Inflammatory macrophage treated with lipopolysaccharide for 1 hour (primary cell): ENCODE results near the gene MLH3.
A peak's percentile ranks its signal among the peaks of the same experiment; 100 is the strongest.

ENCODE experiments used
- DNase-seq, 2 donors: peaks; one replicate each; pipeline ENCODE4 v3.0.0-alpha.2; 2020 to 2022

MLH3 gene

DNA sequence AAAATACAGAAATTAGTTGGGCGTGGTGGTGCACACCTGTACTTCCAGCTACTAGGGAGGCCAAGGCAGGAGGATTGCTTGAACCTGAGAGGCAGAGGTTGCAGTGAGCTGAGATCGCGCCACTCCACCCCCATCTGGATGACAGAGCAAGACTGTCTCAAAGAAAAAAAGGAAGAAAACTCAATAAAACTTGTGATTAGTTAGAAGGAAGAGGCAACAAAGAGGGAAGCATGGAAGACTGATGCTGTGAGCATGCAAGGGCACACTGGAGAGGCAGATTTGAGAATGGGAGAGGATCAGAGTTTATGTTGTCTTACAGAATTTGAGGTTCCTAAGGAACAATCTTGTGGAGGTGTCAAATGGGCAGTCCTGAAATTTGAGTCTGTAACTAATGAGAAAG, 15.4 kb upstream of the MLH3 start:
- peak; percentile 42 to 55 for DNase-seq

DNA sequence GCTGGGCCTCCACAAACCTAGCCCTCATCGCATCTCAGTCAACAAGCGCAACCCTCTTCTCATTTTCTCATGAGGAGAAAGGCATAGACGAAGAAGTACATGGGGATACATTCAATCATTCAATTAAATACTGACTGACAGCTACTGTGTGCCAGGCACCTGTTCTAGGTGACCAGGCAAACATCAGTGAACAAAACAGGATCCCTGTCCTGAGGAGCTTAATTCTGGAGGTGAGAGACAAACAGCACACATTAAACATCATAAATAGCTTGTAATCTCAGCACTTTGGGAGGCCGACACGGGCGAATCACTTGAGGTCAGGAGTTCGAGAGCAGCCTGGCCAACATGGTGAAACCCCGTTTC, 12.9 kb upstream of the MLH3 start:
- DNase-seq = no peak

DNA sequence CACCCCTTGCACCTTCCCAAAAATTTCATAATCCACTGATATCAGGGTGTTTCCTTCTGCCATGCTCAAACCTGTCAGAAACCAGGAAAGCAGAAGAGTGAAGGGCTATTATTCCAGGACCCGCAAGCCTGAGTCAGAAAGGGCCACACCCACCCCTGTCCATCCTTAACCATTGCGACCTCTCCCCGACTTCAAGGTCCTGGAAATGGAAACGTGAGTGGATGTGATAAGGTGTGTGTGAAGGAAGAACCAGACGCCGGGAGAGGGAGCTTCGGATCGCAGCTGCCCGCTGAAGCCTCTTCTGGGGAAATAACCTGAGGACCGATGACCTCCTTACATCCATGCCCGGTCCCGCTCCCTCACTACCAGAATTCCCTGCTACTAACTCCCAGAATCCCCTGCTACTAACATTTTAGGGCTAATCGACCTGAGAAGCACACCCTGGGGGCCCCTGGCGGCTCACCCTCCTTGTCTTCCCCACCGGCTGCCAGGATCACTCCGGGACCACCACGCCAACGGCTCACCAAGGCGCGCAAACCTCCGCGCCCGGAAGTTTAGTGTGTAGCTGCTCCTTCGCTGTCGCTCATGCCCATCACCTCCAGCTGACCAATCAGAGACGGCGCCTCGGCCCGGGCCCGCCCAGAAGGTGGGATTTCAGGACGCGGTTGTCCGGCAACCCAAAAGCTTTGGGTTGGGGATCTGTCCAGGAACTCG, 12.4 kb upstream of the MLH3 start, which contains the start of gene ACYP1:
Gene ACYP1 (minus strand): TSS at position 534 of the 714 bp plus-strand sequence. CDS start 471 bp downstream, at position 63.
- peak; percentile 84 to 97 for DNase-seq

DNA sequence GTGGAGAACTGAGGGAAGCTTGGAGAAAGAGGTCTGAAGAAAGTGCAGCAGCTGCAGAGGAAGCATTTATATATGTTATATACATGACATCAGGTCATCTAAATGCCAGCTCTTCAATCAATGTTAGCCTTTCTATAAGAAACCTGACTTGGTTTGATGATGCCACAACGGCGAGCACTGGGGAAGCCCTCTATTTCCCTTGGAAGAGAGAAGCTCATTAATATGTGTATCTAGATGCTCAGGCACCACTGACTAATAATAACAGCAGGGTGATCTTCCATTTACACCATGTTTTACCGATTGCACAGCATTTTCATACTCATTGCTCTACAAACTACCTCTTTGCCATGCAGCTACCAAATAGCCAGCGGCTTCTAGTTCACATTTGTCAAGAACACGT, 11.7 kb upstream of the MLH3 start:
- DNase-seq = peak in 1 of 2 donors; percentile 6

DNA sequence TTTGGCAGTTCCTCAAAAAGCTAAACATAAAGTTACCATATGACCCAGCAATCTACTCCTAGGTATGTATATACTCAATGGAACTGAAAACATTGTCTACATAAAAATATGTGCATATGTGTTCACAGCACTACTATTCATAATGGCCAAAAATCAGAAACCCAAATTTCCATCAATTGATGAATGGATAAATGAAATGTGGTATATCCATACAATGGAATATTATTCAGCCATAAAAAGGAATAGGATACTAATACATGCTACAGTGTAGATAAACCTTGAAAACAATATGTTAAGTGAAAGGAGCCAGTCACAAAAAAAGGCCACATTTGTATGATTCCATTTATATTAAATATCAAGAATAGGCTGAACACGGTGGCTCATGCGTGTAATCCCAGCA, 9.2 kb upstream of the MLH3 start:
- DNase-seq = no peak

DNA sequence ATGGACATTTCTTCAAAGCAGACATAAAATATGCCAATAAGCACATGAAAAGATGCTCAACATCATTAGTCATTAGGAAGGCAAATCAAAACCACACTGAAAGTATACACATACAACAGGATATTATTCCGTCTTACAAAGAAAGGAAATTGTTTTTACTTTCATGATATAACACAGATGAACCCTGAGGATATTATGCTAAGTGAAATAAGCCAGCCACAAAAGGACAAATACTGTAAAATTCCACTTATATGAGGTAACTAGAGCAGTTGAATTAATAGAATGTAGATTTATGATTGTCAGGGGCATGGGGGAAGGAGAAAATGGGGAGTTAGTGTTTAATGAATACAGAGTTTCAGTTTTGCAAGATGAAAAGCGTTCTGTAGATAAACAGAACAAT, 8.4 kb upstream of the MLH3 start:
- DNase-seq = no peak

DNA sequence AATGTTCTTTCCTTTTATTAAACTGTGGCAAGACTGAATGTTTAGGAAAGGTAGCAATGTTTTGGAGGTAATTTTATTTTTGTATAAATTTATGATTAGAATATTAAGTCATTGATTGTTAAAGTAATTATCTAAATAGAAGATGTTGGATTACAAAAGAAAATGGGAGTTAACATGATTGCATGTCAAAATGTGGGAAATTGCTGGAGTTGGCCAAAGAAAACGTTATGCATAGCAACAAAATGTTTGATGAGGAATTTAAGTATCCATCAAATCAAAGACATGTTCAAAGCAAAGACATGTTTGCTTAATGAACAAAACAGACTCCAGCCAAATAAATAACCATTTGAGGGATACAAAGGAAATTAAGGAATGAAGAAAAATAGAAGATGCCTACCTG, 3.2 kb upstream of the MLH3 start:
- no peak for DNase-seq

DNA sequence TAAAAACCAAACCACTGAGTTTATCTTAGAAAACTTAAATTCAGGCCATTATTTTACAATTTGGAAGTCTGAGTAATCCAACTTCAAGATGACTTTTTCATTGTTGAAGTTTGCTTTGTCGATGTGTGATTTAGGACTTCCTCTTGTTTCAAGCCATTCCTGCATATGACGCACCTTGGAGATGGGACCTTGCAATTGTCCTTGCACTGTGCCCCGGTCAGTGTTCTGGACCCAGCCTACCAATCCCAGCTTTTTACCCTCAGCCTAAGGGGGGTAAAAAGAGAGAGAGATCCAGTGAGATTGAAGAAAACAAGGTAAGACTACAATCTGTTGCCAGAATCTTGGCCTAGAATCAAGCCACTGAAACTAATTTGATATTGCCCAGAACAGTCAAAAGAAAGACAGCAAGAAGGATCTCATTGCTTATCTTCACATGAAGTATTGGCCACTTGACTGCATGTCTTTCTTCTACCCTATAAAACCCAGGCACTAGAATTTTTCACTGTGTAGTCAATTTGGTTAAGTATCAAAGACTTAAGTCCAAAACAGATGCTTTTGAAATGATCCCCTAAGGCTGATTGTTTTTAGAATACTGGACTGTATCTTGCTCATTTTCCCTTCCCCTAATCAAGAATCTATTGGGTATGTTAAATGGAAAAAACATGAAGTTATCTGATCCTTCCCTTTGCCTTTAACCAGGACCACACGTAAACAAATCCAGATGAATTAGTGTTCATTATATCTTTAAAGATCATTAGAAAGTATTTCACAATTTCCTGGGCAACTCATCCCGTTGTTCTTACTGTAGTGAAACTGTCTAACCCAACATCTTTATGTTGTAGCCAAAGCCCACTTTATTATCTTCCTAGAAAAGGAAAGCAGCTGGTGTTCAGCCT, 2.4 kb upstream of the MLH3 start:
- DNase-seq = no peak

DNA sequence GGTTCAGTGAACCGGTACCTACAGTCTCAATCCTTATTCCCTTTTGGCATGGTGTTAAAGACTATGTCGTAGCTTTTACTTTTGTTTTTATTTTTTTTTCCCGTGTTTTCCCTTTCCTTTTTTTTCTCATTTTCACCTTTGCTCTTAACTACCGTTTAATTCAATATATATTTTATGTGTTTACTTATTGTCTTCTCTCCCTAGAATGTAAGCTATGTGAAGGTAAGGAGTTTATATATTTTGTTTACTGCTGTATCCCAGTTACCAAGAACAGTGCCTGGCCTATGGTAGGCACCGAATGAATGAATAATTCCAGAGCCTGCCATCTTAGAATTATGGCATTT, 261 bp upstream of the MLH3 start:
- DNase-seq = no peak

DNA sequence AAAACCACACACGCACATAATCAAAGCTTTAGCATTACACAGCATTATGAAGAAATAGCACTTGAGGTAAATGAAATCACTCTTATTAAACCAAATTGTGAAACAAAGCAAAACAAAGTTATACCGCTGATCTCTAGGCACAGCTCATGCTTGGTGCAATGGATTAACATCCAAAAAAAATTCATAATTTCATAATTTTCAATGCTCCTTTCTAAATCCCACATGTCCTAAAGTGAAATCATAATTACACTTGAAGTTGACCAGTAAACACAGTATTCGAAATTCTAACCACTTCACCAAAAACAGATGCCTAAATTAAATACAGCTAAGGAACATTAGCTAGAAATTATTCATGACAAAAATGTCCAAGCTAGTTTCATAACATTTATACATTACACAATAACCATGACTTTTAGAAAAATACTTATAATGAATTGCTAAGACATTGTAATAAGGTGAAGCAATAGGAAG, 1.5 kb downstream of the MLH3 start:
- peak; percentile 80 to 81 for DNase-seq

DNA sequence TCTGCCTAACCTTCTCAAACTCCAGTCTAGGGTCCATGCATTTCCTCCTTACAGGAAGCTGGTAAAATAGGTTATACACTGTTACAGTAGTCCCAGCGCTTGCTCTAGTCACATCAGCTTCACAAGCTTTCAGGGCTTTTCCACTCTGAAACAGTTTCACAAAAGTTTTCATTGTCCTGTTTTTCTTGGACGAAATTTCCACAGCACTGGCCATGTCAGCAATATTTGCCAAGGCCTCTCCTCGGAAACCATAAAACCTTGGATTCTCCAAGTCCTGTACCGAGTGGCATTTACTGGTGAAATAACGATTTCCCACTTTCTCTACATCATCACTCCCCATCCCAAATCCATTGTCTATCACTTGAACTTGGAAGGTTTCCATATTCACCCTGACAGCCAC, 2.1 kb downstream of the MLH3 start:
- DNase-seq = no peak

DNA sequence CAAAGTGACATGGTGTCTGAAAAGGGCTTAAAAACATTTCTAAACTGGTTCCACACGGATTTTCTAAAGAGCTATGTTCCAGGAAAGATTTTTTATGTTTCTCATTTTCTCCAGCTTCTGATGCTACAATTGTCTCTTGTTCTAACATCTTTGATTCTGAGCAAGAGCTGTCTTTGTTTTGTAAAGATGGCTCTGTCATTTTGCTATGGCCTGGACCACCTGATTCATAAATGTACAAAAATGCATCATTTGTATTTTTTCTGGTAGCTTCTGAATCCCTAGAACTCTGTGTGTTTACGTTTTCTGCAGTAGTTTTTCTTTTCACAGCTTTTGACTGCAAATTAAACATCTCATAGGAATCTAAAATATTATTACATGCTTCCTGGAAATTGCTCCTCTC, 3.2 kb downstream of the MLH3 start:
- no peak for DNase-seq

DNA sequence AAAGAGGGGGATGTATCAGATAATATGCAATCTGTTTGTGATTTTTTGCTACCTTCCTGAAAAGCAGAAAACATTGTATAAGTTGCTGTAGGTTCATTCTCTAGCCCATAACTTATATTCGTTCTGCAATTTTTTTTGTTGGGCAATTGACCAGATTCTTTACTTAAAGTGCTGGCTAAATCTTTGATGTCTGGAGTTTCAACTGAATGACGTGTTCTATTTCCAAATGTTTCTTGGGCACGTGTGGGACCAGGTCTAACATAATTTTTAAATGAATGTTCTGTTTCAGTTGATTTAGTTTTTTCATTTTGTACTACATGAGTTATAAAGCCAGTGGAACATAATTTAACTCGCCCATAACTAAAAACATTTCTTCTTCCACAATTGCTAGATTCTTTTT, 3.8 kb downstream of the MLH3 start:
- DNase-seq = no peak

DNA sequence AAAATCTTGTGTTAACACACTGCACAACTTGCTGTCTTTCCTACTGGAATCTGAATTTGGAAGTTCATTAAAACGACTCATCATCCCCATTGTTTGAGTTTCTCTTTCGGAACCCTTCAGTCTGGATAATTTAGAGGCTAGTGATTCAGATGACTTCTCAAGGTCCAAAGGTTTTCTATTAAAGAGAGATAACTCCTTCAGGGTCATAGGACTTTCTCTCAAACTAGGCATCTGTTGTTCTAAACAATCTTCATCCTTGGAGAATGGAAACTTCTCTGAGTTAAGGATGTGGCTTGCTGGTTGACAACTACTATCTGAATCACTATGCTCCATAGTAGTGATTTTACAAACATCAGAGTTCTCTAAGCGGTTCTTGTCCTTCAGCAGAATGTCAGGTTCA, 4.4 kb downstream of the MLH3 start:
- no peak for DNase-seq

DNA sequence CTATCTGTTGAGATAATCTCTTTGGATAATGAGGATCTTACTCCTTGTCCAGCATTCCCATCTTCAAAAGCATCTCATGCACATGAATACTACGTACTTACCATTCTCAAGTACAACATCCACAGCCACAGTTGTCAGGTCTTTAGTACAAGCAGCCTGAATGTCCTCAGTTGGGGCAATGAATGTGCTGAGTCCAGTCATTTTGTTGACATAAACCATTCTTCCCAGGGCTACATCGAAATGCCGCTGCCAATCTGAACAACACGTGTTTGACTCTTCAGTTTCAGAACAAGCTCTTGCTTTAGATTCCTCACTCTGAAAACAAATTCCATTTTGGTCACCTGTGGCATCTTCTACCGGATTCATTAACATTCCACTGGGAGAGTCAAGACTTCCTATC, 5.0 kb downstream of the MLH3 start:
- no peak for DNase-seq

DNA sequence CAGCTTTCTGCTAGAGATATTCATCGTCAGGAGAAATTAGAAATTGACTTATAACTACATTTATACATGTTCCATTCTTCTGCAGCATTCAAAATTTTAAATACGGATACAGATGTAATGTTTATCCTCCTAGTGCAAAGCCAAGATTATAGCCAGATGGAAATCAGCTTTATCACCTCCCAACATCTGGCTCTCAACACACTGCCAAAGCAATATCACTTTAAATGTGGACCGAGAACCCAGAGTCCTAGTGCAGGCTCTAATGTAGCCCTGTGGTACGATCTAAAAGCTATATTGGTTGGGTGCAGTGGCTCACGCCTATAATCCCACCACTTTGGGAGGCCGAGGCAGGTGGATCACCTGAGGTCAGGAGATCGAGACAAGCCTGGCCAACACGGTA, 6.5 kb downstream of the MLH3 start:
- no peak for DNase-seq

DNA sequence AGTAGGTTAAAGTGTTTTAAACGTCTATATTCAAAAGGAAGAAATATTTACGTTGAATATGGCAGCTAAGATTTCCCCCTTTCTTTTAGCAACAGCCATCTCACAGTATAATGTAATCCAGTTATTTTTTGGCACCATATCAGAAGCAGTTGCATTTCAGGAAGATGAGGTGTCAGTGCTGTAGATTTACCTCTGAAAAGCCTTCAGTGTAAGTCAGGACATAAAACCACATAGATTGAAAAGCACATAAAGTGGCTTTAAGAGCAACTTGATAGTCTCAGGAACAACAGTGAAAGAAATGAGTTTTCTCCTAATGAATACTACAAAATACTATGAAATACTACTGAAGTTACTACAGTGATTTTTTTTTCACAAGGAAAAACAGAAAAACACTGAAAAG, 6.9 kb downstream of the MLH3 start:
- DNase-seq = no peak

DNA sequence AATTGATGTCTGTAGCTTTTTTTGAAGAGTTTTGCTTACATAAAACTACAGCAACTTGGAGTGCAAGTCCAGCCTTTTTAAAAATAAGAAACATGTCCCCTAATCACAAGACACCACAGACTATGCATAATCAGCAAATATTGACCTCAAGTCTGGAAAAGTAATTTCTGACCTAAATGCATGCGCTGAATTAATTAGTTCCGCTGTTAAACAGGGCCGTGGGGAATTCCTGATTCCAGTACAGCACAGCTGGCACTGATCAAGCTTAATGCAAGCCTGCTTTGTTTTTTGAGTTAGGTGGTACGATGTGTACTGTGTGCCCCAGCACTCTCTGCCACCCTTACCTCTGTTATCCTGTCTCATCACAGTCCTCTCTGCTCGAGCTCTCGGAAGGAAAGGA, 9.2 kb downstream of the MLH3 start:
- no peak for DNase-seq

DNA sequence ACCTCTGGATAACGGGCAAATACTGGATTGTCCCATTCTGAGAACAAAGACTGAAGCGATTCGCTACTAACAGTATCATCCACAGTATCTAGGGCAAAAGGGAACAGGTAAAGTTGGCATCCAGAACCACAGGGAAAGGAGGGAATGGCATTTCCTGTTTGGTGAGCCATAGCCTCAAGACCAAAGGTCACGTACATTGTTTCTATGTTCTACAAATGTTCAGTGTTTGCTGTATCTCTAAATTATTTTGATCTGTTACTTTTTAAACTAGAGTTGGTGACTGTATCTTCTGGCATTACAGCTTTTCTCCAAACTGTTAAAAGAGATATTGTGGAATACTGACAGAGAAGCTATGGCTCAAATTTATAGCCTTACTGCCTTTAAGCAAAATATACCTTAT, 9.7 kb downstream of the MLH3 start:
- DNase-seq = no peak

DNA sequence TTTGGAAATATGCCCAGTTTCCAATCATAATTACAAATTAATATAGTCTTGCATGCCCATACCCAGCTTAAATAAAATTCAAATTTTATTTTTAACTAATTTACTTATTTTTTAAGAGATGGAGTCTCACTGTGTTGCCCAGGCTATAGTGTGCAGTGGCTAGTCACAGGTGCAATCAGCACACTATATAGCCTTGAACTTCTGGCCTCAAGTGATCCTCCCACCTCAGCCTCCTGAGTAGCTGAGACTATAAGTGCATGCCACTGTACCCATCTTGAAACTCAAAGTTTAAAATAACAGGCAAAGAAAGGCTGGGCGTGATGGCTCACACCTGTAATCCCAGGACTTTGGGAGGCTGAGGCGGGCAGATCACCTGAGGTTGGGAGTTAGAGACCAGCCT, 10.3 kb downstream of the MLH3 start:
- no peak for DNase-seq

DNA sequence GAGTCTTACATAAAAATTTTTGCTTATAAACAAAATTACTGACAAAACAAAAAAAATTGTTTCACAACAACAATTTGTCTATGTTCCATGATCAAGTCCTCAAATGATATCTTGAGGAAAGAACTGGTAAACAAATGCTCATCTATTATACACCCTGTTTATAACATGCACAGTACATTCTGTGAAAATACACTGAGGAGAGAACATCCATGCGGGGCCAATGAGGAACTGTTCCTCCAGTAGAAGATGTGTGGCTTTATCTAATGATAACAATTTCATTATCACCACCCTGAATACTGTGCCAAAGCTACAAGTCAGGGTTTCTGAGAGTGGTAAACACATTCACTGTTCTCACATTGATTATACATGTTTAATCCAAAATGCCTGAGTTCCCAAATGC, 10.8 kb downstream of the MLH3 start:
- DNase-seq = no peak

DNA sequence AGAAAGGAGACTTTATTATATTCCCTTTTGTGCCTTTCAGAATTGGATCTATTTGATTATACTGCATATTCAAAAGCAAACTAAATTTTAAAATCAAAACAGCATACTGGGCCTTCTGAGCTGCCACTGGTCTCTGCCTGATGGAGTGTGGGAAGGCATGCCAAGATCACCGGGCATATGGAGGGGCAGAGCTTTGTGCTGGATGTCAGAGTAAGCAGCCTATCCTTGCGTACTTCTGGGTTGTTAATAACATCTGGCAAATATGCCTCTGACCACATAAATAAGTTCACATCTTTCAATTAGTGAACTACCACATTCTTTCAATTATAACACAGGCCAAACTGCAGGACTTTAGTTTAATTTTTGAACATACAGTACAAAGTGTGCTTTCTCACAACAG, 18.3 kb downstream of the MLH3 start:
- DNase-seq = no peak

DNA sequence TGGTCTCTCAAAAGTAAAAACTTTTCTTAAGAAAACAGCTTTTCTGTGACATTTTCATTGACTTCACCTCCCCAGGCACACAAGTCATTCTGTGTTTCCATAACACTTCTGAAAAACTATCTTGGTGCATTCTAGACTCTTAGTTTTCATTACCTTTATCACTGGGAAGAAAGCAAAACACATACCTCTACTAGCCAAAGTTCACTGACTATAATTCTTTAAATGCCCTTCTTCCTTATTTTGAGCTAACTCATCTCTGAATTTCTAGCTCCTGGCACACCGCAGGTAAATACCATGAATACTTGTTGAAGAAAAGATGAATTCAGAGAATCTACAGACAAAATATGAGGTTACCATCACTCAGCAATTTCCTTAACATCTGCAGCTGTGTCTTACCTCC, 21.1 kb downstream of the MLH3 start:
- no peak for DNase-seq

DNA sequence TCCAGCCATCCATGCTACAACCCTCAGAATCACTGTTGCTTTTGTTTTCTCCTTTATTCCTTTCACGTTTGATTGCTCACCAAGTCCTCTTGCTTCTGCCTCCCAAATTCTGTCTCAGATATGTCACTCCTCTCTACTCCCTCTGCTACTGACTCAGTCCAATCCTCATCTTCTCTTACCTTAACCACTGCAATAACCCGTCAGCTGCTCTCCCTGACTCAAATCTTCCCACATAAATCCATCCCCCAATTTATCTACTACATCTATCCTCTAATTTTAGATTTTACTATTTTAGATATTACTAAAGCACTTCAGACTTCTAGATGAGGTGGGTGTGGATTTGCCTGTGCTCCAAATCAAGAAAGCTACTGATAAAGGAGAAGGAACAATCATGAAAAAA, 25.4 kb downstream of the MLH3 start:
- DNase-seq = peak in 1 of 2 donors; percentile 33

DNA sequence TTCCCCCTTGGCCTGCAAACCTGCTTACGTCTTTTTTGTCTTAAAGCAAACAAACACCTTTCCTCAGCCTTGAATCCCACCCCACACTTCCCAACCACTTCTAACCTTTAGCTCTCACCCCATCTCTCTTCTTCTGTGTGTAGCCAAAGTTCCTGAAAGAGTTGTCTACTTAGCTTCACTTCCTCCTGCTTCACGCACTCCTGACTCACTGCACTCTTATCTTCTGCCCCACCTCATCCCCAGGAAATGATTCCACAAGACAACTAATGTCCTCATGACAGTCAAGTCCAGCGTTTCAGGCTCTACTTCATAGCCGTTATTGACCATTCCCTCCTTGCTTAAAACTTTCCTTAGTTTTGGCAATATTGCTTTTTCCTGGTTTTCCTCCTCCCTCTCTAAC, 26.2 kb downstream of the MLH3 start:
- DNase-seq = peak; percentile 52 to 75
